Cortex of kidney (tissue), 1 donor: ENCODE results near the gene CRIP3.
"Not testable (repeated sequence)": the region's sequence is repeated elsewhere in the genome, so short reads cannot be mapped to it uniquely, and the experiment has no call there.

ENCODE experiments used
- DNase-seq: peaks from one replicate; lab custom pipeline; 2025; lab: John Stamatoyannopoulos, UW

Gene CRIP3

GRCh38 chr6:43308101-43308989, at the start of gene CRIP3:
CRIP3 (minus strand) TSS chr6:43308826; CDS start chr6:43308792, 34 bp downstream.
- DNase-seq, result no peak

GRCh38 chr6:43355862-43356590, 47.4 kb upstream of the CRIP3 start:
- no peak for DNase-seq

GRCh38 chr6:43351951-43352350, 43.3 kb upstream of the CRIP3 start:
- not testable (repeated sequence) for DNase-seq

GRCh38 chr6:43347444-43347843, 38.8 kb upstream of the CRIP3 start:
- no peak for DNase-seq

- DNase-seq, result no peak
These were observed 38.4 kb upstream of the CRIP3 start for GRCh38 chr6:43347021-43347420.

- DNase-seq, result not testable (repeated sequence)
These were observed 37.6 kb upstream of the CRIP3 start for GRCh38 chr6:43346243-43346642.

- no peak for DNase-seq
These were observed 30.5 kb upstream of the CRIP3 start for GRCh38 chr6:43339168-43339567.

GRCh38 chr6:43338243-43338642, 29.6 kb upstream of the CRIP3 start:
- no peak for DNase-seq

GRCh38 chr6:43336382-43336781, 27.8 kb upstream of the CRIP3 start:
- DNase-seq, result no peak

- DNase-seq, result no peak
These were observed 26.8 kb upstream of the CRIP3 start for GRCh38 chr6:43335469-43335868.

GRCh38 chr6:43334466-43335095, 26.0 kb upstream of the CRIP3 start:
- no peak for DNase-seq

GRCh38 chr6:43331891-43332290, 23.3 kb upstream of the CRIP3 start:
- DNase-seq, result no peak

GRCh38 chr6:43331470-43331869, 22.8 kb upstream of the CRIP3 start:
- no peak for DNase-seq

GRCh38 chr6:43328528-43328927, 19.9 kb upstream of the CRIP3 start:
- DNase-seq, result no peak

- no peak for DNase-seq
These were observed 17.2 kb upstream of the CRIP3 start for GRCh38 chr6:43325876-43326275.

GRCh38 chr6:43318011-43318410, 9.4 kb upstream of the CRIP3 start:
- DNase-seq, result no peak

GRCh38 chr6:43313813-43314212, 5.2 kb upstream of the CRIP3 start:
- no peak for DNase-seq

- no peak for DNase-seq
These were observed 3.0 kb upstream of the CRIP3 start for GRCh38 chr6:43311666-43312065.

GRCh38 chr6:43310624-43311023, 2.0 kb upstream of the CRIP3 start:
- DNase-seq, result no peak

GRCh38 chr6:43310134-43310533, 1.5 kb upstream of the CRIP3 start:
- no peak for DNase-seq

- DNase-seq, result no peak
These were observed 408 bp upstream of the CRIP3 start for GRCh38 chr6:43308990-43309477.

- DNase-seq, result no peak
These were observed 1.1 kb downstream of the CRIP3 start for GRCh38 chr6:43307451-43308100.
